Activated naive CD8-positive, alpha-beta T cell treated with anti-CD3 and anti-CD28 coated beads, Interleukin-2, amount 10 ng/mL, durations not matched to agents 7 days and 5 days (primary cell): ENCODE measurements around the gene TUBA8. TPM values are rescaled to one million over a fixed set of nuclear protein-coding genes. Genes with fewer than 3 reads are reported as not detected.
"Not testable (repeated sequence)": the region's sequence is repeated elsewhere in the genome, so short reads cannot be mapped to it uniquely, and the experiment has no call there.

Source experiments
- ATAC-seq: fragments of 150-1000 bp; cut with Tn5 transposase; one replicate; pipeline ENCODE4 v1.10.0; 2021; ENCODE audit warnings: low read depth, moderate library complexity
- POLR2A ChIA-PET: fragments of 350-600 bp; sonication (Branson Sonifier 250); formaldehyde crosslinking; loops from one replicate; lab custom pipeline; 2021; ENCODE audit warnings: antibody characterized with exemption; lab: Charles Lee
- DNase-seq: peaks from one replicate; pipeline ENCODE4 v3.0.0; 2021
- H3K27ac Mint-ChIP-seq: one replicate; pipeline ENCODE4 v1.8.0; 2022; ENCODE audit warnings: mild to moderate bottlenecking, mixed read lengths
- H3K27me3 Mint-ChIP-seq: one replicate; pipeline ENCODE4 v1.8.0; 2022; ENCODE audit warnings: mild to moderate bottlenecking, moderate library complexity, mixed read lengths
- H3K36me3 Mint-ChIP-seq: one replicate; pipeline ENCODE4 v1.8.0; 2021; ENCODE audit warnings: mild to moderate bottlenecking, mixed read lengths
- H3K4me1 Mint-ChIP-seq: one replicate; pipeline ENCODE4 v1.8.0; 2021; ENCODE audit warnings: mixed read lengths
- H3K4me3 Mint-ChIP-seq: one replicate; pipeline ENCODE4 v1.8.0; 2022; ENCODE audit warnings: mild to moderate bottlenecking, moderate library complexity, mixed read lengths
- H3K9me3 Mint-ChIP-seq: one replicate; pipeline ENCODE4 v1.8.0; 2021; ENCODE audit warnings: mixed read lengths
- total RNA-seq, 2 experiments: library from RNA; stranded (reverse); gene quantifications; one replicate each; pipeline ENCODE4 v1.2.3, GENCODE V29; 2021

Gene TUBA8
- total RNA-seq, 2 experiments from 2014 or later: 0.99 to 3.7 TPM

GRCh38 chr22:18156878-18157713 is 46.5 kb downstream of the TUBA8 start:
- peak; percentile 44 for DNase-seq
- peaks cover 30% of the 10 kb centered on the region for H3K4me1 Mint-ChIP-seq
- no peaks in the 10 kb centered on the region for H3K9me3 Mint-ChIP-seq
- ATAC-seq: no peak
- H3K36me3 Mint-ChIP-seq: peaks cover 28% of the 10 kb centered on the region
- H3K27ac Mint-ChIP-seq: peak overlapping the region; percentile 61
- no peaks in the 10 kb centered on the region for H3K27me3 Mint-ChIP-seq
- POLR2A ChIA-PET: interaction anchor here (1.0 kb wide), 1 partner anchor 79 kb away, joined by 4 read pairs; the partner anchor contains the start of gene PEX26
- no peak overlapping the region for H3K4me3 Mint-ChIP-seq

- POLR2A ChIA-PET: no interaction called here
- no peaks in the 10 kb centered on the region for H3K27me3 Mint-ChIP-seq
- H3K4me3 Mint-ChIP-seq: no peak overlapping the region
- peak overlapping the region; percentile 61 for H3K27ac Mint-ChIP-seq
- DNase-seq (no peak), ATAC-seq (no peak)
- H3K4me1 Mint-ChIP-seq: peaks cover 25% of the 10 kb centered on the region
- no peaks in the 10 kb centered on the region for H3K9me3 Mint-ChIP-seq
- peaks cover 25% of the 10 kb centered on the region for H3K36me3 Mint-ChIP-seq
Observed at GRCh38 chr22:18157714-18158028, 47.1 kb downstream of the TUBA8 start.

- DNase-seq, H3K4me3 Mint-ChIP-seq, H3K9me3 Mint-ChIP-seq, POLR2A ChIA-PET, ATAC-seq, H3K27me3 Mint-ChIP-seq, H3K27ac Mint-ChIP-seq: not testable (repeated sequence)
- H3K36me3 Mint-ChIP-seq: peaks cover 19% of the 10 kb centered on the region
- H3K4me1 Mint-ChIP-seq: peaks cover 14% of the 10 kb centered on the region
Observed at GRCh38 chr22:18160641-18161040, 50.0 kb downstream of the TUBA8 start.

GRCh38 chr22:18163843-18164242 is 53.2 kb downstream of the TUBA8 start:
- ATAC-seq, H3K4me1 Mint-ChIP-seq, H3K27me3 Mint-ChIP-seq, H3K4me3 Mint-ChIP-seq, DNase-seq, H3K9me3 Mint-ChIP-seq, H3K27ac Mint-ChIP-seq: not testable (repeated sequence)
- peaks cover 23% of the 10 kb centered on the region for H3K36me3 Mint-ChIP-seq
- POLR2A ChIA-PET: interaction anchor here (0.7 kb wide), 2 partner anchors 13 to 14 kb away, joined by 3 read pairs; partner anchors contain the start of gene USP18

- not testable (repeated sequence) for H3K27me3 Mint-ChIP-seq, H3K4me1 Mint-ChIP-seq, H3K4me3 Mint-ChIP-seq, ATAC-seq, H3K27ac Mint-ChIP-seq, DNase-seq, H3K9me3 Mint-ChIP-seq
- H3K36me3 Mint-ChIP-seq: peaks cover 23% of the 10 kb centered on the region
- POLR2A ChIA-PET: interaction anchor here (0.7 kb wide), 1 partner anchor 15 kb away, joined by 3 read pairs; the partner anchor contains the start of gene USP18
Observed at GRCh38 chr22:18164584-18164983, 54.0 kb downstream of the TUBA8 start.

- POLR2A ChIA-PET, DNase-seq, H3K9me3 Mint-ChIP-seq, H3K27me3 Mint-ChIP-seq, H3K4me1 Mint-ChIP-seq, H3K27ac Mint-ChIP-seq, H3K4me3 Mint-ChIP-seq: not testable (repeated sequence)
- H3K36me3 Mint-ChIP-seq: peaks cover 23% of the 10 kb centered on the region
- peak; percentile 14 for ATAC-seq
Observed at GRCh38 chr22:18165356-18165755, 54.7 kb downstream of the TUBA8 start.

- not testable (repeated sequence) for H3K4me3 Mint-ChIP-seq, H3K27ac Mint-ChIP-seq, ATAC-seq, H3K27me3 Mint-ChIP-seq, H3K9me3 Mint-ChIP-seq, H3K4me1 Mint-ChIP-seq, DNase-seq
- POLR2A ChIA-PET: interaction anchor here (0.7 kb wide), 1 partner anchor 8 kb away, joined by 4 read pairs; no protein-coding TSS in a partner anchor
- peaks cover 24% of the 10 kb centered on the region for H3K36me3 Mint-ChIP-seq
Observed at GRCh38 chr22:18170284-18170683, 59.7 kb downstream of the TUBA8 start.

GRCh38 chr22:18172203-18172602 is 61.6 kb downstream of the TUBA8 start:
- H3K4me3 Mint-ChIP-seq, DNase-seq, H3K27me3 Mint-ChIP-seq, ATAC-seq, POLR2A ChIA-PET, H3K4me1 Mint-ChIP-seq, H3K27ac Mint-ChIP-seq, H3K9me3 Mint-ChIP-seq: not testable (repeated sequence)
- H3K36me3 Mint-ChIP-seq: peaks cover 18% of the 10 kb centered on the region

- H3K27ac Mint-ChIP-seq, POLR2A ChIA-PET, H3K4me1 Mint-ChIP-seq, H3K9me3 Mint-ChIP-seq, H3K4me3 Mint-ChIP-seq, ATAC-seq, H3K27me3 Mint-ChIP-seq, DNase-seq: not testable (repeated sequence)
- peaks cover 16% of the 10 kb centered on the region for H3K36me3 Mint-ChIP-seq
Observed at GRCh38 chr22:18172776-18173175, 62.2 kb downstream of the TUBA8 start.

GRCh38 chr22:18173441-18173840 is 62.8 kb downstream of the TUBA8 start:
- H3K27me3 Mint-ChIP-seq, H3K27ac Mint-ChIP-seq, POLR2A ChIA-PET, H3K9me3 Mint-ChIP-seq, DNase-seq, ATAC-seq, H3K4me1 Mint-ChIP-seq, H3K4me3 Mint-ChIP-seq: not testable (repeated sequence)
- H3K36me3 Mint-ChIP-seq: peaks cover 11% of the 10 kb centered on the region

Other genes with a start within 250 kb of the TUBA8 start
- 10 to 100 TPM; 35.7 to 36.8 TPM for gene MICAL3, start 86.2 kb upstream of the TUBA8 start, total RNA-seq
- gene PEX26, start 32.8 kb upstream of the TUBA8 start, total RNA-seq: 10 to 100 TPM; 36.0 to 37.2 TPM
- 10 to 100 TPM; 53.2 to 58.0 TPM for gene USP18, start 39.4 kb downstream of the TUBA8 start, total RNA-seq